Caco-2 (cell line): ENCODE data around the gene EHD4. TPM values are rescaled to one million over a fixed set of nuclear protein-coding genes. Genes with fewer than 3 reads are reported as not detected.

Experiments used
- BruUV-seq: library from RNA; stranded (reverse); fragments of 400-500 nt; replicated peaks from 2 replicates; lab custom pipeline; 2021; lab: Mats Ljungman, UMichigan
- CTCF ChIA-PET: fragments of 300-600 bp; sonication (Branson Sonifier 250); formaldehyde crosslinking; loops from one replicate; lab custom pipeline; 2022; ENCODE audit warnings: antibody characterized with exemption; lab: Charles Lee
- POLR2A ChIA-PET: fragments of 300-600 bp; sonication (Branson Sonifier 250); formaldehyde crosslinking; loops from one replicate; lab custom pipeline; 2022; ENCODE audit warnings: antibody characterized with exemption; lab: Charles Lee
- DNase-seq, 2 experiments: peaks; one replicate each; pipeline versions ENCODE4 v3.0.0 to v3.0.0-alpha.2; 2020 to 2022
- H3K27me3 ChIP-seq: replicated peaks from 2 replicates; pipeline ENCODE4 v1.6.0; 2011; ENCODE audit warnings: low read length; ENCODE audit not compliant: control insufficient read depth, insufficient read depth
- H3K36me3 ChIP-seq: 2 replicates; pipeline ENCODE4 v1.5.1; 2011; ENCODE audit warnings: low read length; ENCODE audit not compliant: control insufficient read depth, insufficient read depth
- H3K4me1 ChIP-seq: fragments of 250-450 bp; sonication (Bioruptor Pico); 2 replicates; pipeline ENCODE4 v1.5.1; 2020; ENCODE audit warnings: mild to moderate bottlenecking
- H3K4me3 ChIP-seq: 2 replicates; pipeline ENCODE4 v1.5.1; 2011; ENCODE audit warnings: low read depth, mild to moderate bottlenecking, control low read depth, low read length
- H3K9me3 ChIP-seq: fragments of 250-450 bp; sonication (Bioruptor Pico); 2 replicates; pipeline ENCODE4 v1.5.1; 2020; ENCODE audit warnings: mild to moderate bottlenecking, moderate library complexity
- H3K27ac Mint-ChIP-seq: one replicate; pipeline ENCODE4 v1.8.0; 2022; ENCODE audit warnings: mixed read lengths; ENCODE audit not compliant: unreplicated experiment
- H3K27me3 Mint-ChIP-seq: one replicate; pipeline ENCODE4 v1.8.0; 2022; ENCODE audit warnings: mixed read lengths; ENCODE audit not compliant: insufficient read depth, unreplicated experiment
- H3K36me3 Mint-ChIP-seq: one replicate; pipeline ENCODE4 v1.8.0; 2022; ENCODE audit warnings: mild to moderate bottlenecking, mixed read lengths; ENCODE audit not compliant: insufficient read depth, unreplicated experiment
- H3K4me1 Mint-ChIP-seq: one replicate; pipeline ENCODE4 v1.8.0; 2022; ENCODE audit warnings: low read depth, mixed read lengths; ENCODE audit not compliant: unreplicated experiment
- H3K4me3 Mint-ChIP-seq: one replicate; pipeline ENCODE4 v1.8.0; 2022; ENCODE audit warnings: mild to moderate bottlenecking, moderate library complexity, mixed read lengths; ENCODE audit not compliant: unreplicated experiment
- H3K9me3 Mint-ChIP-seq: one replicate; pipeline ENCODE4 v1.8.0; 2022; ENCODE audit warnings: mixed read lengths; ENCODE audit not compliant: unreplicated experiment
- CTCF ChIP-seq, 2 experiments: fragments of 200-600 bp in 1 of 2; IDR thresholded peaks; 1 replicate in 1 of 2; 2 replicates in 1 of 2; pipeline versions ENCODE4 v1.5.1 to v1.8.0; 2011 to 2022; ENCODE audit warnings: antibody characterized with exemption in 1 of 2, control low read depth in 1 of 2, inconsistent platforms in 1 of 2, low read depth in 1 of 2, low read length in 1 of 2, mild to moderate bottlenecking in 1 of 2, moderate library complexity in 1 of 2; ENCODE audit not compliant: insufficient read depth in 1 of 2, severe bottlenecking in 1 of 2, unreplicated experiment in 1 of 2
- intact Hi-C: fragments of 100-400 bp; cut with micrococcal nuclease; formaldehyde crosslinking; loops from one replicate; pipeline ENCODE4 v1.10.0; 2022; ENCODE audit not compliant: unreplicated experiment
- total RNA-seq: library from RNA; stranded (reverse); gene quantifications from 2 replicates; pipeline ENCODE4 v1.2.3, GENCODE V29; 2022

Gene EHD4
- total RNA-seq, 1 experiment from 2014 or later: 31.6 TPM

- ChIA-PET POLR2A (no interaction called here), CTCF (no interaction called here)
- no peaks in the 10 kb centered on the region for H3K27me3 ChIP-seq
- H3K27me3 Mint-ChIP-seq: no peaks in the 10 kb centered on the region
- H3K4me3 Mint-ChIP-seq: no peak overlapping the region
- no peak overlapping the region for H3K27ac Mint-ChIP-seq
- peaks cover 44% of the 10 kb centered on the region for H3K4me1 ChIP-seq
- H3K9me3 Mint-ChIP-seq: no peaks in the 10 kb centered on the region
- H3K4me1 Mint-ChIP-seq: peaks cover 48% of the 10 kb centered on the region
- no TSS peak for BruUV-seq
- TF ChIP-seq CTCF (IDR thresholded peaks at IDR 0.05; ENCODE audit: insufficient read depth in 1 of 2, low read depth in 1 of 2, low read length in 1 of 2, severe bottlenecking in 1 of 2, unreplicated experiment in 1 of 2): no peak
- intact Hi-C loops: loop anchor here (1.0 kb wide), 1 partner anchor 7 kb away; no protein-coding TSS in a partner anchor
- no peaks in the 10 kb centered on the region; the same call in 1 of the 2 replicates for H3K36me3 ChIP-seq
- H3K9me3 ChIP-seq: no peaks in the 10 kb centered on the region
- no peak for DNase-seq
- H3K4me3 ChIP-seq: no peak overlapping the region
- H3K36me3 Mint-ChIP-seq: peaks cover 30% of the 10 kb centered on the region
Measured at GRCh38 chr15:41968701-41969100, 3.7 kb downstream of the EHD4 start.

GRCh38 chr15:41967506-41968206 is 4.7 kb downstream of the EHD4 start:
- no TSS peak for BruUV-seq

More at GRCh38 chr15:41967506-41968206, 4.7 kb downstream of the EHD4 start:
- Histone ChIP-seq H3K9me3 (no peaks in the 10 kb centered on the region), H3K27me3 (no peaks in the 10 kb centered on the region), H3K36me3 (no peaks in the 10 kb centered on the region; the same call in 1 of the 2 replicates), H3K4me3 (no peak overlapping the region), H3K4me1 (peaks cover 41% of the 10 kb centered on the region)
- no peak for DNase-seq
- CTCF ChIA-PET: interaction anchor here (1.4 kb wide), 1 partner anchor 13 kb away, joined by 3 read pairs; no protein-coding TSS in a partner anchor
- intact Hi-C loops: no loop called here
- H3K4me3 Mint-ChIP-seq: no peak overlapping the region
- POLR2A ChIA-PET: interaction anchor here (0.6 kb wide), 1 partner anchor 63 kb away, joined by 3 read pairs; no protein-coding TSS in a partner anchor
- no peaks in the 10 kb centered on the region for H3K27me3 Mint-ChIP-seq
- H3K9me3 Mint-ChIP-seq: no peaks in the 10 kb centered on the region
- peaks cover 28% of the 10 kb centered on the region for H3K36me3 Mint-ChIP-seq
- no peak overlapping the region for H3K27ac Mint-ChIP-seq
- peaks cover 48% of the 10 kb centered on the region for H3K4me1 Mint-ChIP-seq
- TF ChIP-seq CTCF (IDR thresholded peaks at IDR 0.05; ENCODE audit: insufficient read depth in 1 of 2, low read depth in 1 of 2, low read length in 1 of 2, severe bottlenecking in 1 of 2, unreplicated experiment in 1 of 2): no peak
